ENCODE measurements around the gene STAB2.

The STAB2 gene

GRCh38 chr12:103697971-103698751 lies 111.1 kb downstream of the STAB2 start:
- TF ChIP-seq FOXP2 (optimal IDR thresholded peaks at IDR 0.05; ENCODE audit: control extremely low read depth, extremely low read length, insufficient read depth) (no peak), EZH2 (IDR thresholded peaks at IDR 0.05) (no peak), POLR2AphosphoS5 (IDR thresholded peaks at IDR 0.05; ENCODE audit: borderline replicate concordance, low read depth, low read length) (no peak)
- no peak overlapping the region for H3K9ac ChIP-seq (ENCODE audit: insufficient read length)
- H3K9me3 ChIP-seq (ENCODE audit: low read depth, low read length) = no peaks in the 10 kb centered on the region
- no peaks in the 10 kb centered on the region for H3K36me3 ChIP-seq (ENCODE audit: insufficient read depth, low read length)
- H3K4me3 ChIP-seq = no peak overlapping the region
- no peak overlapping the region for H3K27ac ChIP-seq
- DNase-seq (ENCODE audit: low read depth, low spot score) = no peak

GRCh38 chr12:103698752-103699560 lies 111.9 kb downstream of the STAB2 start:
- H3K36me3 ChIP-seq (ENCODE audit: insufficient read depth, low read length) = no peaks in the 10 kb centered on the region
- TF ChIP-seq POLR2AphosphoS5 (IDR thresholded peaks at IDR 0.05; ENCODE audit: borderline replicate concordance, low read depth, low read length) = no peak
- no peak for TF ChIP-seq FOXP2 (optimal IDR thresholded peaks at IDR 0.05; ENCODE audit: control extremely low read depth, extremely low read length, insufficient read depth)
- TF ChIP-seq EZH2 (IDR thresholded peaks at IDR 0.05) = no peak
- no peak overlapping the region for H3K9ac ChIP-seq (ENCODE audit: insufficient read length)
- DNase-seq (ENCODE audit: low read depth, low spot score) = no peak
- H3K9me3 ChIP-seq (ENCODE audit: low read depth, low read length) = no peaks in the 10 kb centered on the region
- H3K27ac ChIP-seq = no peak overlapping the region
- no peak overlapping the region for H3K4me3 ChIP-seq

GRCh38 chr12:103705098-103705497 lies 118.0 kb downstream of the STAB2 start:
- no peaks in the 10 kb centered on the region for H3K9me3 ChIP-seq (ENCODE audit: low read depth, low read length)
- H3K9ac ChIP-seq (ENCODE audit: insufficient read length) = no peak overlapping the region
- H3K36me3 ChIP-seq (ENCODE audit: insufficient read depth, low read length) = no peaks in the 10 kb centered on the region
- DNase-seq (ENCODE audit: low read depth, low spot score) = no peak
- H3K27ac ChIP-seq = no peak overlapping the region
- no peak for TF ChIP-seq EZH2 (IDR thresholded peaks at IDR 0.05)
- TF ChIP-seq FOXP2 (optimal IDR thresholded peaks at IDR 0.05; ENCODE audit: control extremely low read depth, extremely low read length, insufficient read depth) = no peak
- no peak for TF ChIP-seq POLR2AphosphoS5 (IDR thresholded peaks at IDR 0.05; ENCODE audit: borderline replicate concordance, low read depth, low read length)
- H3K4me3 ChIP-seq = no peak overlapping the region

- no peak for TF ChIP-seq FOXP2 (optimal IDR thresholded peaks at IDR 0.05; ENCODE audit: control extremely low read depth, extremely low read length, insufficient read depth)
- no peak for TF ChIP-seq POLR2AphosphoS5 (IDR thresholded peaks at IDR 0.05; ENCODE audit: borderline replicate concordance, low read depth, low read length)
- no peak for TF ChIP-seq EZH2 (IDR thresholded peaks at IDR 0.05)
- no peak overlapping the region for H3K9ac ChIP-seq (ENCODE audit: insufficient read length)
- no peaks in the 10 kb centered on the region for H3K9me3 ChIP-seq (ENCODE audit: low read depth, low read length)
- H3K27ac ChIP-seq = no peak overlapping the region
- no peaks in the 10 kb centered on the region for H3K36me3 ChIP-seq (ENCODE audit: insufficient read depth, low read length)
- DNase-seq (ENCODE audit: low read depth, low spot score) = no peak
- H3K4me3 ChIP-seq = no peak overlapping the region
These were observed 118.9 kb downstream of the STAB2 start for GRCh38 chr12:103705927-103706326.

- no peak for DNase-seq (ENCODE audit: low read depth, low spot score)
- Histone ChIP-seq H3K4me3 (no peak overlapping the region), H3K36me3 (ENCODE audit: insufficient read depth, low read length) (no peaks in the 10 kb centered on the region), H3K27ac (no peak overlapping the region), H3K9ac (ENCODE audit: insufficient read length) (no peak overlapping the region), H3K9me3 (ENCODE audit: low read depth, low read length) (no peaks in the 10 kb centered on the region)
- TF ChIP-seq POLR2AphosphoS5 (IDR thresholded peaks at IDR 0.05; ENCODE audit: borderline replicate concordance, low read depth, low read length) (no peak), EZH2 (IDR thresholded peaks at IDR 0.05) (no peak), FOXP2 (optimal IDR thresholded peaks at IDR 0.05; ENCODE audit: control extremely low read depth, extremely low read length, insufficient read depth) (no peak)
These were observed 120.4 kb downstream of the STAB2 start for GRCh38 chr12:103707446-103707845.

GRCh38 chr12:103710544-103710943 lies 123.5 kb downstream of the STAB2 start:
- H3K36me3 ChIP-seq (ENCODE audit: insufficient read depth, low read length) = no peaks in the 10 kb centered on the region
- no peak overlapping the region for H3K27ac ChIP-seq
- H3K9ac ChIP-seq (ENCODE audit: insufficient read length) = no peak overlapping the region
- no peaks in the 10 kb centered on the region for H3K9me3 ChIP-seq (ENCODE audit: low read depth, low read length)
- no peak for TF ChIP-seq FOXP2 (optimal IDR thresholded peaks at IDR 0.05; ENCODE audit: control extremely low read depth, extremely low read length, insufficient read depth)
- TF ChIP-seq POLR2AphosphoS5 (IDR thresholded peaks at IDR 0.05; ENCODE audit: borderline replicate concordance, low read depth, low read length) = no peak
- no peak for TF ChIP-seq EZH2 (IDR thresholded peaks at IDR 0.05)
- no peak overlapping the region for H3K4me3 ChIP-seq
- no peak for DNase-seq (ENCODE audit: low read depth, low spot score)

- Histone ChIP-seq H3K36me3 (ENCODE audit: insufficient read depth, low read length) (no peaks in the 10 kb centered on the region), H3K9me3 (ENCODE audit: low read depth, low read length) (no peaks in the 10 kb centered on the region), H3K9ac (ENCODE audit: insufficient read length) (no peak overlapping the region), H3K27ac (no peak overlapping the region), H3K4me3 (no peak overlapping the region)
- no peak for TF ChIP-seq FOXP2 (optimal IDR thresholded peaks at IDR 0.05; ENCODE audit: control extremely low read depth, extremely low read length, insufficient read depth)
- TF ChIP-seq POLR2AphosphoS5 (IDR thresholded peaks at IDR 0.05; ENCODE audit: borderline replicate concordance, low read depth, low read length) = no peak
- no peak for TF ChIP-seq EZH2 (IDR thresholded peaks at IDR 0.05)
- no peak for DNase-seq (ENCODE audit: low read depth, low spot score)
These were observed 125.1 kb downstream of the STAB2 start for GRCh38 chr12:103712216-103712615.

GRCh38 chr12:103715494-103715893 lies 128.4 kb downstream of the STAB2 start:
- Histone ChIP-seq H3K27ac (no peak overlapping the region), H3K4me3 (no peak overlapping the region), H3K9ac (ENCODE audit: insufficient read length) (no peak overlapping the region), H3K36me3 (ENCODE audit: insufficient read depth, low read length) (no peaks in the 10 kb centered on the region), H3K9me3 (ENCODE audit: low read depth, low read length) (no peaks in the 10 kb centered on the region)
- DNase-seq (ENCODE audit: low read depth, low spot score) = no peak
- TF ChIP-seq EZH2 (IDR thresholded peaks at IDR 0.05) (no peak), FOXP2 (optimal IDR thresholded peaks at IDR 0.05; ENCODE audit: control extremely low read depth, extremely low read length, insufficient read depth) (no peak), POLR2AphosphoS5 (IDR thresholded peaks at IDR 0.05; ENCODE audit: borderline replicate concordance, low read depth, low read length) (no peak)
